HG03575 (cell line): ENCODE data around the gene INAFM2.

Experiments used
- ATAC-seq: cut with Tn5 transposase; IDR thresholded peaks from one replicate; pipeline ENCODE4 v1.9.1; 2021; ENCODE audit not compliant: unreplicated experiment, insufficient number of reproducible peaks, low FRiP score; ENCODE audit errors: extremely low read depth

The INAFM2 gene

DNA sequence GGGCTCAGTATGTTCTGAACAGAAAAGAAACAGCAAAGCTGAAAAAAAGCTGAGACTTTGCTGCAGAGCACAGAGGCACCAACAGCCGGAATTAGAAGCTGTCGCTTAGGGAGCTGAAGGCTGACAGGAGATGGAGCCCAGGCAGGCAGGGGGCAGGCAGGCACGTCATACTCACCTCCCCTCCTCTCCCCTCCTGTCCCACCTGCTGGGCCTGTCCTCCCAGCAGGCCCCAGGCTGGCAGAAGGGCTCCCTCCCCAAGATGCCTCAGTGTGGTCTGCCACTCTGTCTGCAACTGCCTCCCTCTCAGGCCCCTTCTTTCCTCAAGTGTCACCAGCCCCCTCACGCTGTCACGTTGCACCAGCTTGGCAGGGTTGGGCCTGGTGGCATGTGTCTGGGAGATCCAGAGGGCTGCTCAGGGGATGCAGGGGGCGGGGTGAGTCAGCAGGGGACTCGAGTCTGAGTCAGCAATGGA, 37.4 kb upstream of the INAFM2 start:
- no peak for ATAC-seq

DNA sequence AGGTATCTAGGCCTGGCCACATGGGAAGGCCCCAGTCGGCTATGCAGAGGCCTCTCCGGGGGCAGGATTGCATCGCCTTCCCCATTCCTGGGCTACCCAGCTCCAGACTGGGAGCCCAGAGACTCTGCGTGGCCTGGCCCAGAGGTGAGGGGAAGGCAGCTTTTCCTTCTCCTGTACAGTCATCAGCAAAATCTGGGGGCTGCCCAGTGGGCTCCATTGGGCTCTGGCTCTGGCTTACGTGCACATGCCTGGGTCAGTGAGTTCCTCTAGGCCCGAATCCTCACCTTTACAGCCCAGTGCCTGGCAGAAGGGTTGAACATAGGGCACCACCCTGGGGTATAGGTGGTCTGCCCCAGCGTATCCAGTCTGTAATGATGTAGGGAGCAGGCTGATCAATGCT, 36.7 kb upstream of the INAFM2 start:
- ATAC-seq, result no peak

GRCh38 chr15:40287505-40287904, 36.0 kb upstream of the INAFM2 start:
- ATAC-seq, result no peak

- ATAC-seq, result no peak
Observed at GRCh38 chr15:40287968-40288367, 35.5 kb upstream of the INAFM2 start.

DNA sequence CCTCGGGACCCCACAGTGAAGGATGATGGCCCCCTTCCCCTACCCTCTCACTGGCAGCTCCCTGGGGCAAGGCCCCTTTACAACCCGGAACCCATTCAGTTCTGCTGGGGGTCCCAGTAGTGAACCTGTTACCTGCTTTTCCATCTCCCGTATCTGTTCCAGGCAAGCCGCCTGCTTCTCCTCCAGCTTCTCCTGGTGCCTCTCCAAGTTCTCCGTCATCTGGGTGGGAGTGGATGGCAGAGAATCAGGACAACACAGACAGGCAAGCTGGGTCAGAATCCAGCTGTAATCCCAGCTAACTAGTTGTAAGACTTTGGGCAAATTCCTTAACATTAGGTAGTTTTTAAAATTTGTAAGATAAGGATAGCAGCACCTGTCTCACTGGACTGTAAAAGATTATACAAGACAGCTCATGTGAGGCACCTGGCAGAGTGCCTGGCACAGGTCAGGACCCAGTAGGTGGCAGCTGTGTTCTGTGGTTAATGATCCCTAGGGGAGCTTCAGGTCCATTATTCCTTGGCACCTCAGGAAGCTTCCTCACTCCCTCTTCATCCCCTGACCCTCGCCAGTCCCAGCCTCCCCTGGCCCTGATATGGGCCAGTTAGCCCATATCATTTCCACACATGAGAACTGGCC, 34.2 kb upstream of the INAFM2 start:
- no peak for ATAC-seq

GRCh38 chr15:40290545-40290917, 33.0 kb upstream of the INAFM2 start:
- no peak for ATAC-seq

DNA sequence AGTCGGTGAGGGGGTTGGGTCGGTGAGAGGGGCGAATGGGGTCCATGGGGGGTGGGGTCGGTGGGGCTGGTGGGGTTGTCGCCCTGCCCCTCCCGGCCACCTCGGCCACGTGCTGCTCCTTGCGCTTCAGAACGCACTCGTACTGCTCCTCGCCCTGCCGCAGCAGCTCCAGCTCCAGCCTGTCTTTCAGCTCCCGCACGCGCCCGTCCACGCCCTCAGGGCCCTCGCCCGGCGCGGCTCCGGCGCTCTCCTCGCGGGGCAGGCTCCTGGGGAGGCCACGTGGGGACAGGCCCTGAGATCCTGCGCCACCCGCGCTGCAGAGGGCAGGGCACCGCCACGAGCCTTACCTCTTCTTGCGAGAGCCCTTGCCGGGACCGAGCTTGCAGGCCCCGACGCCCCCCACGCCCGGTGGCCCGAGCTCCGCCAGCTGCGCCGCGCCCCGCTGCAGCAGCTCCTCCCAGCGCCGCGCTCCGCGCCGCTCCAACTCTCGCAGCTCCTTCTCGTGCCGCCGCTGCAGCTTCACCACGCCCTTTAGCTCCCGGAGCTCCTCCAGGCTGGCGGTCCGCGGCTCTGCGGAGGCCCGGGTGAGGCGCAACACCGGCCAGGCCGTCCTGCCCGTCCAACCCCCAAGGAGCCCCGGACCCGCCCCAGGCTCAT, 32.4 kb upstream of the INAFM2 start:
- ATAC-seq, result no peak

GRCh38 chr15:40292246-40292645, 31.2 kb upstream of the INAFM2 start:
- no peak for ATAC-seq

- no peak for ATAC-seq
Observed at GRCh38 chr15:40293006-40293405, 30.5 kb upstream of the INAFM2 start.

DNA sequence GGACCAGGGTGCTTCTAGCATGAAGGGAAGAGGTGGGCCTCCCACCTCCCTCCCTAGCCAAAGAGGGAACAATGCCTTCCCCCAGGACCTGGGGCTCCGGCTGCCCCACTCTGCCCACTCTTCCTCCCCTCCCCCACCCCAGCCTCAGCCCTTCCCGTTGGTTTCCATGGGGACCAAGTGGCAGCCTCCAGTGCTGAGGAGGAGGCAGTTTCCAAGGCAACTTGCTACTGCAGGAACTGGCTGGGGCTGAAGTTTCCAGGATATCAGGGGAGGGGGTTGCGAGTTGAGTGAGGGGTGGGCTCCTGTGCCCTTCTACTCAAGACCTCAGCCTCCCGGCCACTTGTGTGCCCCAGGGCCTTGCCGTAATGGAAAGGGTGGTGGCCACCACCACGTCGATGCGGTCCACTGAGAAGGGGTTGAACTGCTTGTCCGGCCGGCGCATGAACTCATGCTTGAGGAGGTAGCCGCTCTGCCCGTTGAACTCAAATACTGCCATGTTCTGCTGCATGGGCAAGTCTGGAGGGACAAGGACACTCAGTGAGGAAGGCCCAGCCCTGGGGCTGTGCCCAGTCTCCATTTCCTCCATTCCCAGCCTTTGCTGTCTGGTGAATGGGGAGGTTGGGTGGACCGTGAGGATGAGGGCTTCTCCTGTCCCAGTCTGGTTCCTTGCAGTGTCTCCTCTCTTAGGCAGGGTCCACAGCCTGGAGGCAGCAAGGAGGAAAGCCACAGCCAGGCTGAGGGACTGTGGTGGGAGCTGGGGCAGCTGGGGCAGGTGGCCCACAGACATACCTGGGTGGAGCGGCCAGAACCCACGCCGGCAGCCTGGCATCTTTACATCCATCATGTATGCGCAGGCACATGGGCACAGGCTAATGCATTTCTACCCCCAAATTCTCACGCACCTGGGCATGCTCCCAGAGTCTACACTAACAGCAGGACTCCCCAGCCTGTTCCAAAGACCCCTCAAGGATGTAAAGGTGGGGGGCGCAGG, 29.3 kb upstream of the INAFM2 start:
- no peak for ATAC-seq

DNA sequence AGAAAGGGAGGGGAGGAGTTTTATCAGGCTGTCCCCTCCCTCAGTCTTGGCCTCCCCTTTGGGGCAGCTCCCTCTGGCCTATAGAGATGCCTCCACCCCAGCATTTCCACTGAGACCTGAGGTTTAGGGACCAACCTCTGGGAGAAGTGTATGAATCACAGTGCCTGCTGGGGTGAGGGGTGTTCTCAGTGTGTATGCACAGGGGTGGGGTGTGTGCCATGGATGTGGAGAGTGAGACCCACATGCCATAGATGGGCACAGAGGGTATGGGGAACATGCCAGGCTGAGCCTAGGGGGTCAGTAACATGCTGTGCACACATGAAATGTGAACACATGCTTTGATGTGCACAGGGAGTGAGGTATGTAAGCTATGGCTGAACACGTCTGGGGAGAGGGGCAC, 28.2 kb upstream of the INAFM2 start:
- ATAC-seq, result no peak

DNA sequence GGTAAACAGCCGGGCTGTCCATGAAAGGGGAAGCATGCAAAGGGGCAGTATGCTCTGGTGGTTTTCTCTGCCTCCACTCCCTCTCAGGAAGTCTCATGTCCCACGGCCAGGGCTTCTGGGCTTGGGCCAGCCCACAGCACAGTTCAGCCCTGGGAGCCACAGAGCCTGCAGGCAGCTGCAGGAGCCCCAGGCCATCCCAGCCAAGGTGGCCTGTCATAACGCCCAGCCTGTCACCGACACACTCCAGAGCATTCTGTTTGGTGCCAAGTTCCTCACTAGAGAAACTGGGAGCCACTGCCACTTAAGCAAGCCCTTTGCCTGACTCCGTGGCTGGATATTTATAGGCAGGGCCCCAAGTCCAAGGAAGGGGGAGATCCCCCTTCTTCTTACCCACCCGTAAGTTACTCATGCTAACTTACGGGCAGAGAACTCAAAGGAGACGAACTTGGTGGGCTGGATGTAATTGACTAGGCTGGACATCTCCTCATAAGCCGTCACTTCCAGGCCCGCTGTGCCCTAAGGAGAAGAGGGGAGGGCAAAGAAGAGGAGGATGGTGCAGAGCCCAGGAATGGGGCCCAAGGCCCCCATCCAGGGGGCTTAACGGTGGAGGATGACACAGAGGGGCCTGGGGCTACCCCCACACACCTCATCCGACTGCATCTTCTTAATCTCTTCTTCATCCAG, 27.5 kb upstream of the INAFM2 start:
- ATAC-seq, result no peak

GRCh38 chr15:40296561-40297230, 26.8 kb upstream of the INAFM2 start:
- ATAC-seq, result no peak

DNA sequence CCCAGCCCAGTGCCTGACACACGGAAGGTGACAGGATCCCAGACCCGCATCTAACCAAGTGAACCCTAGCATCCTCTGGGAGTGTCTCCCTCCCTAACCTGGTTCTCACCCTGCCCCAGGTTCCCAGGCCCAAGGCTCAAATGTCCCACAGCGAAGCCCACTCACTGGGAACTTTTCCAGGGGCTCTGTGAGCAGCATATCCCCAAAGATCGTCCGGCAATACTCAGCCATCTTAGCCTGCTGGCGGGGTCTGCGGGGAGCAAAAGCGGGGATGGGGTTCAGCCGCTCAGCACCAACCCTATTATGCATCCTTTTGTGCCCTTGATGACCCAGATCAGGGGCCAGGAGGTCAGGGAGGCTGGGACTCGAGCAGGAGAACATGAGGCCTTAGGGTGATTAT, 26.1 kb upstream of the INAFM2 start:
- no peak for ATAC-seq

- no peak for ATAC-seq
Observed at GRCh38 chr15:40298216-40298935, 25.1 kb upstream of the INAFM2 start.

GRCh38 chr15:40300367-40300766, 23.1 kb upstream of the INAFM2 start:
- ATAC-seq, result no peak

DNA sequence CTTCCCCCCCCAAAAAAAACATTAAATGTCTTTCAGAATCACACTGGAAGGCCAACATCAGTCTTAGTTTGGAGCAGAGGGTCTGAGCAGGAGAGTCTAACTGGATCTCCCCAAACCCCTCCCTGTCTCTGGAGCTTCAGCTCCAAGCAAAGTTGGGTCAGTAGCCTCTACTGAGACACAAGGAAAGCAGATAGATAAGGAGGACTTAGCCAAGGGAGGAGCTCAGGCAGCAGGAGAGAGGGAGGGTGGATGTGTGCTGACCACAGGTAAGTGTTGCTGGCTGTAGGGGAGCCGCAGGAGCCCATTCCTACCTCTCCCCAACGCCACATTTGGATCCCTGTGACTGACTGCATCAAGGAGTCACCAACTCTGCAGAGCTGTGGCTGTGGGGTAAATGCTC, 22.7 kb upstream of the INAFM2 start:
- ATAC-seq, result no peak

GRCh38 chr15:40301467-40302179, 21.9 kb upstream of the INAFM2 start:
- no peak for ATAC-seq
